Measurements from ENCODE around the gene MOV10. TPM values are rescaled to one million over a fixed set of nuclear protein-coding genes. Genes with fewer than 3 reads are reported as not detected.
A peak's percentile ranks its signal among the peaks of the same experiment; 100 is the strongest.

MOV10 gene
- total and polyA plus RNA-seq, 2 of the 13 experiments (the other 11 are each of a cell fraction or from before 2014, with no cell fraction given), result 56.4 to 58.2 TPM

- TF ChIP-seq HOMEZ (CRISPR knock-in tag; IDR thresholded peaks at IDR 0.05; ENCODE audit: low read depth), result 0 out of 2 replicates have a peak, but pooled peaks have one; percentile 45
- no peak for TF ChIP-seq BCLAF1 (IDR thresholded peaks at IDR 0.05)
- TF ChIP-seq POGK (CRISPR knock-in tag; conservative IDR thresholded peaks at IDR 0.05), result peak; percentile 49; the same call in 1 of the 2 replicates
- peak; percentile 44 for TF ChIP-seq PHF21A (CRISPR knock-in tag; IDR thresholded peaks at IDR 0.05)
- TF ChIP-seq, protein P1, sequence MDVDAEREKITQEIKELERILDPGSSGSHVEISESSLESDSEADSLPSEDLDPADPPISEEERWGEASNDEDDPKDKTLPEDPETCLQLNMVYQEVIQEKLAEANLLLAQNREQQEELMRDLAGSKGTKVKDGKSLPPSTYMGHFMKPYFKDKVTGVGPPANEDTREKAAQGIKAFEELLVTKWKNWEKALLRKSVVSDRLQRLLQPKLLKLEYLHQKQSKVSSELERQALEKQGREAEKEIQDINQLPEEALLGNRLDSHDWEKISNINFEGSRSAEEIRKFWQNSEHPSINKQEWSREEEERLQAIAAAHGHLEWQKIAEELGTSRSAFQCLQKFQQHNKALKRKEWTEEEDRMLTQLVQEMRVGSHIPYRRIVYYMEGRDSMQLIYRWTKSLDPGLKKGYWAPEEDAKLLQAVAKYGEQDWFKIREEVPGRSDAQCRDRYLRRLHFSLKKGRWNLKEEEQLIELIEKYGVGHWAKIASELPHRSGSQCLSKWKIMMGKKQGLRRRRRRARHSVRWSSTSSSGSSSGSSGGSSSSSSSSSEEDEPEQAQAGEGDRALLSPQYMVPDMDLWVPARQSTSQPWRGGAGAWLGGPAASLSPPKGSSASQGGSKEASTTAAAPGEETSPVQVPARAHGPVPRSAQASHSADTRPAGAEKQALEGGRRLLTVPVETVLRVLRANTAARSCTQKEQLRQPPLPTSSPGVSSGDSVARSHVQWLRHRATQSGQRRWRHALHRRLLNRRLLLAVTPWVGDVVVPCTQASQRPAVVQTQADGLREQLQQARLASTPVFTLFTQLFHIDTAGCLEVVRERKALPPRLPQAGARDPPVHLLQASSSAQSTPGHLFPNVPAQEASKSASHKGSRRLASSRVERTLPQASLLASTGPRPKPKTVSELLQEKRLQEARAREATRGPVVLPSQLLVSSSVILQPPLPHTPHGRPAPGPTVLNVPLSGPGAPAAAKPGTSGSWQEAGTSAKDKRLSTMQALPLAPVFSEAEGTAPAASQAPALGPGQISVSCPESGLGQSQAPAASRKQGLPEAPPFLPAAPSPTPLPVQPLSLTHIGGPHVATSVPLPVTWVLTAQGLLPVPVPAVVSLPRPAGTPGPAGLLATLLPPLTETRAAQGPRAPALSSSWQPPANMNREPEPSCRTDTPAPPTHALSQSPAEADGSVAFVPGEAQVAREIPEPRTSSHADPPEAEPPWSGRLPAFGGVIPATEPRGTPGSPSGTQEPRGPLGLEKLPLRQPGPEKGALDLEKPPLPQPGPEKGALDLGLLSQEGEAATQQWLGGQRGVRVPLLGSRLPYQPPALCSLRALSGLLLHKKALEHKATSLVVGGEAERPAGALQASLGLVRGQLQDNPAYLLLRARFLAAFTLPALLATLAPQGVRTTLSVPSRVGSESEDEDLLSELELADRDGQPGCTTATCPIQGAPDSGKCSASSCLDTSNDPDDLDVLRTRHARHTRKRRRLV (CRISPR knock-in tag; IDR thresholded peaks at IDR 0.05), result peak; percentile 67; the same call in 1 of the 2 replicates
- no peak for TF ChIP-seq ZEB1 (IDR thresholded peaks at IDR 0.05; ENCODE audit: insufficient replicate concordance, low read depth)
- 0 out of 2 replicates have a peak, but pooled peaks have one; percentile 17 for TF ChIP-seq HDAC2 (CRISPR knock-in tag; IDR thresholded peaks at IDR 0.05)
- no peak for TF ChIP-seq ARID2 (CRISPR knock-in tag; IDR thresholded peaks at IDR 0.05; ENCODE audit: borderline replicate concordance)
- no peak for TF ChIP-seq ZNF362 (CRISPR knock-in tag; IDR thresholded peaks at IDR 0.05; ENCODE audit: borderline replicate concordance)
- peak; percentile 33; the same call in 1 of the 2 replicates for TF ChIP-seq ZNF563 (CRISPR knock-in tag; IDR thresholded peaks at IDR 0.05)
These were observed 24.2 kb downstream of the MOV10 start (continued) for GRCh38 chr1:112698366-112699310.
